ENCODE measurements around the gene APBA1. TPM values are rescaled to one million over a fixed set of nuclear protein-coding genes. Genes with fewer than 3 reads are reported as not detected.

APBA1 gene
- total and polyA plus RNA-seq, 2 of the 8 experiments (the other 6 are each of a cell fraction or from before 2014, with no cell fraction given) = 0.36 to 0.60 TPM

- TF ChIP-seq SAP30 (IDR thresholded peaks at IDR 0.05; ENCODE audit: insufficient read depth, insufficient replicate concordance, low read length) (no peak), SP2 (IDR thresholded peaks at IDR 0.05; ENCODE audit: low read length) (no peak)
Observed at GRCh38 chr9:69617006-69617405, 55.2 kb downstream of the APBA1 start (continued).

Measured in H1 (cell line).